HEK293 (cell line): ENCODE results near the gene FAM118A.
A peak's percentile ranks its signal among the peaks of the same experiment; 100 is the strongest.

ENCODE experiments used
- GLIS1 ChIP-seq: fragments of 450-650 bp; formaldehyde crosslinking; IDR thresholded peaks from 2 replicates; pipeline ENCODE4 v1.5.1; 2016; ENCODE audit warnings: missing biosample characterization, missing genetic modification characterization
- GLIS2 ChIP-seq: fragments of 450-650 bp; formaldehyde crosslinking; IDR thresholded peaks from 2 replicates; pipeline ENCODE4 v1.5.1; 2016; ENCODE audit warnings: missing biosample characterization, missing genetic modification characterization
- HOXC10 ChIP-seq: sonication (generic); formaldehyde crosslinking; IDR thresholded peaks from 2 replicates; pipeline ENCODE4 v1.8.1; 2023; ENCODE audit warnings: mild to moderate bottlenecking, missing genetic modification reagents
- IKZF3 ChIP-seq: fragments of 450-650 bp; IDR thresholded peaks from 2 replicates; pipeline ENCODE4 v1.5.0; 2018; ENCODE audit warnings: missing biosample characterization, mild to moderate bottlenecking, missing genetic modification characterization, moderate library complexity
- INSM2 ChIP-seq: fragments of 450-650 bp; formaldehyde crosslinking; IDR thresholded peaks from 2 replicates; pipeline ENCODE4 v1.5.1; 2016; ENCODE audit warnings: missing biosample characterization, missing genetic modification characterization
- MYNN ChIP-seq: fragments of 450-650 bp; formaldehyde crosslinking; IDR thresholded peaks from 2 replicates; pipeline ENCODE4 v1.5.1; 2016; ENCODE audit warnings: missing biosample characterization, missing genetic modification characterization, borderline replicate concordance
- PRDM10 ChIP-seq: fragments of 450-650 bp; formaldehyde crosslinking; IDR thresholded peaks from 2 replicates; pipeline ENCODE4 v1.5.1; 2016; ENCODE audit warnings: missing biosample characterization, missing genetic modification characterization
- PRDM6 ChIP-seq: fragments of 450-650 bp; formaldehyde crosslinking; IDR thresholded peaks from 2 replicates; pipeline ENCODE4 v1.5.1; 2017; ENCODE audit warnings: missing biosample characterization, missing genetic modification characterization
- SP3 ChIP-seq: fragments of 450-650 bp; formaldehyde crosslinking; IDR thresholded peaks from 2 replicates; pipeline ENCODE4 v1.5.1; 2016; ENCODE audit warnings: missing biosample characterization, missing genetic modification characterization
- TRIM28 ChIP-seq: IDR thresholded peaks from 2 replicates; pipeline ENCODE4 v1.6.1; 2011; ENCODE audit warnings: low read length, control low read depth, borderline replicate concordance
- YY1 ChIP-seq: fragments of 450-650 bp; formaldehyde crosslinking; IDR thresholded peaks from 2 replicates; pipeline ENCODE4 v1.5.1; 2018; ENCODE audit warnings: missing biosample characterization, missing genetic modification characterization
- ZFP37 ChIP-seq: fragments of 450-650 bp; formaldehyde crosslinking; IDR thresholded peaks from 2 replicates; pipeline ENCODE4 v1.5.1; 2016; ENCODE audit warnings: missing biosample characterization, missing genetic modification characterization
- ZNF140 ChIP-seq: fragments of 450-650 bp; formaldehyde crosslinking; IDR thresholded peaks from 2 replicates; pipeline ENCODE4 v1.5.1; 2016; ENCODE audit warnings: missing biosample characterization, missing genetic modification characterization
- ZNF148 ChIP-seq: fragments of 450-650 bp; formaldehyde crosslinking; IDR thresholded peaks from 2 replicates; pipeline ENCODE4 v1.5.0; 2017; ENCODE audit warnings: missing biosample characterization, missing genetic modification characterization, borderline replicate concordance
- ZNF18 ChIP-seq: fragments of 450-650 bp; formaldehyde crosslinking; IDR thresholded peaks from 2 replicates; pipeline ENCODE4 v1.5.1; 2016; ENCODE audit warnings: missing biosample characterization, missing genetic modification characterization
- ZNF302 ChIP-seq: fragments of 450-650 bp; formaldehyde crosslinking; IDR thresholded peaks from 2 replicates; pipeline ENCODE4 v1.5.1; 2016; ENCODE audit warnings: missing biosample characterization, missing genetic modification characterization, low read depth
- ZNF449 ChIP-seq: fragments of 450-650 bp; formaldehyde crosslinking; IDR thresholded peaks from 2 replicates; pipeline ENCODE4 v1.5.1; 2017; ENCODE audit warnings: missing biosample characterization, mild to moderate bottlenecking, missing genetic modification characterization, moderate library complexity
- ZNF529 ChIP-seq: fragments of 450-650 bp; formaldehyde crosslinking; IDR thresholded peaks from 2 replicates; pipeline ENCODE4 v1.5.1; 2017; ENCODE audit warnings: missing genetic modification characterization, missing biosample characterization; ENCODE audit not compliant: insufficient replicate concordance
- ZNF530 ChIP-seq: fragments of 450-650 bp; formaldehyde crosslinking; IDR thresholded peaks from 2 replicates; pipeline ENCODE4 v1.5.1; 2016; ENCODE audit warnings: low read depth, missing biosample characterization, missing genetic modification characterization
- ZNF549 ChIP-seq: fragments of 450-650 bp; IDR thresholded peaks from 2 replicates; pipeline ENCODE4 v1.5.1; 2018; ENCODE audit warnings: missing biosample characterization, missing genetic modification characterization, mild to moderate bottlenecking, inconsistent platforms, moderate library complexity
- ZNF558 ChIP-seq: fragments of 450-650 bp; formaldehyde crosslinking; IDR thresholded peaks from 2 replicates; pipeline ENCODE4 v1.5.1; 2016; ENCODE audit warnings: missing biosample characterization, missing genetic modification characterization
- ZNF560 ChIP-seq: fragments of 450-650 bp; formaldehyde crosslinking; IDR thresholded peaks from 2 replicates; pipeline ENCODE4 v1.5.1; 2017; ENCODE audit warnings: missing biosample characterization, missing genetic modification characterization, borderline replicate concordance
- ZNF580 ChIP-seq: fragments of 450-650 bp; formaldehyde crosslinking; IDR thresholded peaks from 2 replicates; pipeline ENCODE4 v1.5.1; 2016; ENCODE audit warnings: missing biosample characterization, missing genetic modification characterization
- ZNF596 ChIP-seq: fragments of 450-650 bp; IDR thresholded peaks from 2 replicates; pipeline ENCODE4 v1.5.0; 2018; ENCODE audit warnings: missing biosample characterization, mild to moderate bottlenecking, missing genetic modification characterization, moderate library complexity
- ZNF654 ChIP-seq: fragments of 450-650 bp; formaldehyde crosslinking; IDR thresholded peaks from 2 replicates; pipeline ENCODE4 v1.5.1; 2016; ENCODE audit warnings: low read depth, missing biosample characterization, missing genetic modification characterization
- ZNF707 ChIP-seq: fragments of 450-650 bp; formaldehyde crosslinking; IDR thresholded peaks from 2 replicates; pipeline ENCODE4 v1.5.1; 2016; ENCODE audit warnings: missing biosample characterization, missing genetic modification characterization

The FAM118A gene

GRCh38 chr22:45290410-45290936, 19.3 kb upstream of the FAM118A start (continued):
- TF ChIP-seq ZFP37 (tag by site-specific recombination), result no peak
- TF ChIP-seq GLIS1 (tag by site-specific recombination), result peak; percentile 86
- TF ChIP-seq HOXC10 (CRISPR knock-in tag), result no peak
- no peak for TF ChIP-seq ZNF449 (tag by site-specific recombination)
- TF ChIP-seq ZNF654, result no peak
- no peak for TF ChIP-seq ZNF549 (tag by site-specific recombination)
- TF ChIP-seq IKZF3 (tag by site-specific recombination), result no peak
- no peak for TF ChIP-seq PRDM6 (tag by site-specific recombination)
- no peak for TF ChIP-seq ZNF596
- peak; percentile 33; the same call in 1 of the 2 replicates for TF ChIP-seq ZNF707
- 0 out of 2 replicates have a peak, but pooled peaks have one; percentile 51 for TF ChIP-seq ZNF148
- TF ChIP-seq MYNN, result no peak
- TF ChIP-seq ZNF558, result no peak
- TF ChIP-seq TRIM28, result peak; percentile 55; the same call in 1 of the 2 replicates
- TF ChIP-seq PRDM10, result peak; percentile 74
- TF ChIP-seq INSM2 (tag by site-specific recombination), result peak; percentile 72; the same call in 1 of the 2 replicates
- TF ChIP-seq SP3 (tag by site-specific recombination), result peak; percentile 39
- no peak for TF ChIP-seq ZNF18 (tag by site-specific recombination)
- TF ChIP-seq ZNF140 (tag by site-specific recombination), result no peak
- no peak for TF ChIP-seq ZNF530
- no peak for TF ChIP-seq ZNF529 (tag by site-specific recombination)
- peak; percentile 33; the same call in 1 of the 2 replicates for TF ChIP-seq GLIS2 (tag by site-specific recombination)
- TF ChIP-seq YY1 (tag by site-specific recombination), result no peak
- TF ChIP-seq ZNF580 (tag by site-specific recombination), result no peak
- TF ChIP-seq ZNF560 (tag by site-specific recombination), result no peak
- TF ChIP-seq ZNF302 (tag by site-specific recombination), result no peak
